ENCODE results near the gene TBXAS1. TPM values are rescaled to one million over a fixed set of nuclear protein-coding genes. Genes with fewer than 3 reads are reported as not detected.
"Not testable (repeated sequence)": the region's sequence is repeated elsewhere in the genome, so short reads cannot be mapped to it uniquely, and the experiment has no call there.

The TBXAS1 gene
- total RNA-seq, 1 experiment from 2014 or later = 2.3 TPM

- H3K36me3 Mint-ChIP-seq; DNase-seq (ENCODE audit: low spot score); POLR2A ChIA-PET; H3K27ac Mint-ChIP-seq; H3K4me1 Mint-ChIP-seq; H3K4me3 Mint-ChIP-seq; ATAC-seq; H3K27me3 Mint-ChIP-seq (ENCODE audit: low read depth); H3K9me3 Mint-ChIP-seq: not testable (repeated sequence)
- CTCF ChIA-PET = interaction anchor here (1.0 kb wide), 1 partner anchor 11 kb away, joined by 3 read pairs; no protein-coding TSS in a partner anchor
These were observed 100.2 kb downstream of the TBXAS1 start for GRCh38 chr7:139929221-139929620.

- Mint-ChIP-seq H3K4me1 (no peaks in the 10 kb centered on the region), H3K9me3 (no peaks in the 10 kb centered on the region), H3K27me3 (ENCODE audit: low read depth) (no peaks in the 10 kb centered on the region), H3K4me3 (no peak overlapping the region), H3K36me3 (no peaks in the 10 kb centered on the region), H3K27ac (no peak overlapping the region)
- POLR2A ChIA-PET = no interaction called here
- no peak for ATAC-seq
- CTCF ChIA-PET = no interaction called here
- DNase-seq (ENCODE audit: low spot score) = no peak
- TF ChIP-seq CBFB (CRISPR knock-in tag; IDR thresholded peaks at IDR 0.05; ENCODE audit: low read depth) (no peak), SMAD4 (CRISPR knock-in tag; IDR thresholded peaks at IDR 0.05) (no peak), TEAD1 (CRISPR knock-in tag; IDR thresholded peaks at IDR 0.05) (no peak), ZNF281 (CRISPR knock-in tag; IDR thresholded peaks at IDR 0.05) (no peak)
These were observed 101.4 kb downstream of the TBXAS1 start for GRCh38 chr7:139930286-139930965.

GRCh38 chr7:139931190-139931934 is 102.3 kb downstream of the TBXAS1 start:
- Mint-ChIP-seq H3K4me1 (peaks cover 5% of the 10 kb centered on the region), H3K4me3 (no peak overlapping the region), H3K36me3 (no peaks in the 10 kb centered on the region), H3K27ac (no peak overlapping the region), H3K9me3 (no peaks in the 10 kb centered on the region), H3K27me3 (ENCODE audit: low read depth) (no peaks in the 10 kb centered on the region)
- ChIA-PET CTCF (no interaction called here), POLR2A (no interaction called here)
- ATAC-seq = no peak
- DNase-seq (ENCODE audit: low spot score) = no peak
- TF ChIP-seq SOX15 (CRISPR knock-in tag; IDR thresholded peaks at IDR 0.05) (no peak), ATF6 (CRISPR knock-in tag; IDR thresholded peaks at IDR 0.05) (no peak), ZNF396 (CRISPR knock-in tag; IDR thresholded peaks at IDR 0.05; ENCODE audit: borderline replicate concordance) (no peak), AR (CRISPR knock-in tag; IDR thresholded peaks at IDR 0.05) (no peak), ZNF671 (CRISPR knock-in tag; IDR thresholded peaks at IDR 0.05) (no peak), GTF2I (CRISPR knock-in tag; conservative IDR thresholded peaks at IDR 0.05) (no peak), CREB1 (CRISPR knock-in tag; IDR thresholded peaks at IDR 0.05) (no peak), MXD4 (CRISPR knock-in tag; IDR thresholded peaks at IDR 0.05; ENCODE audit: borderline replicate concordance) (no peak), NR1H2 (CRISPR knock-in tag; IDR thresholded peaks at IDR 0.05) (no peak), ZNF232 (CRISPR knock-in tag; IDR thresholded peaks at IDR 0.05) (no peak), CBFB (CRISPR knock-in tag; IDR thresholded peaks at IDR 0.05; ENCODE audit: low read depth) (no peak), ZNF416 (CRISPR knock-in tag; IDR thresholded peaks at IDR 0.05) (no peak), TP53 (CRISPR knock-in tag; IDR thresholded peaks at IDR 0.05) (no peak)
- TF ChIP-seq, protein P1, sequence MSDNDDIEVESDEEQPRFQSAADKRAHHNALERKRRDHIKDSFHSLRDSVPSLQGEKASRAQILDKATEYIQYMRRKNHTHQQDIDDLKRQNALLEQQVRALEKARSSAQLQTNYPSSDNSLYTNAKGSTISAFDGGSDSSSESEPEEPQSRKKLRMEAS (CRISPR knock-in tag; IDR thresholded peaks at IDR 0.05) = no peak
- TF ChIP-seq, protein P2, sequence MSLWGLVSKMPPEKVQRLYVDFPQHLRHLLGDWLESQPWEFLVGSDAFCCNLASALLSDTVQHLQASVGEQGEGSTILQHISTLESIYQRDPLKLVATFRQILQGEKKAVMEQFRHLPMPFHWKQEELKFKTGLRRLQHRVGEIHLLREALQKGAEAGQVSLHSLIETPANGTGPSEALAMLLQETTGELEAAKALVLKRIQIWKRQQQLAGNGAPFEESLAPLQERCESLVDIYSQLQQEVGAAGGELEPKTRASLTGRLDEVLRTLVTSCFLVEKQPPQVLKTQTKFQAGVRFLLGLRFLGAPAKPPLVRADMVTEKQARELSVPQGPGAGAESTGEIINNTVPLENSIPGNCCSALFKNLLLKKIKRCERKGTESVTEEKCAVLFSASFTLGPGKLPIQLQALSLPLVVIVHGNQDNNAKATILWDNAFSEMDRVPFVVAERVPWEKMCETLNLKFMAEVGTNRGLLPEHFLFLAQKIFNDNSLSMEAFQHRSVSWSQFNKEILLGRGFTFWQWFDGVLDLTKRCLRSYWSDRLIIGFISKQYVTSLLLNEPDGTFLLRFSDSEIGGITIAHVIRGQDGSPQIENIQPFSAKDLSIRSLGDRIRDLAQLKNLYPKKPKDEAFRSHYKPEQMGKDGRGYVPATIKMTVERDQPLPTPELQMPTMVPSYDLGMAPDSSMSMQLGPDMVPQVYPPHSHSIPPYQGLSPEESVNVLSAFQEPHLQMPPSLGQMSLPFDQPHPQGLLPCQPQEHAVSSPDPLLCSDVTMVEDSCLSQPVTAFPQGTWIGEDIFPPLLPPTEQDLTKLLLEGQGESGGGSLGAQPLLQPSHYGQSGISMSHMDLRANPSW (CRISPR knock-in tag; conservative IDR thresholded peaks at IDR 0.05; ENCODE audit: low read depth) = no peak
- TF ChIP-seq, protein P3, sequence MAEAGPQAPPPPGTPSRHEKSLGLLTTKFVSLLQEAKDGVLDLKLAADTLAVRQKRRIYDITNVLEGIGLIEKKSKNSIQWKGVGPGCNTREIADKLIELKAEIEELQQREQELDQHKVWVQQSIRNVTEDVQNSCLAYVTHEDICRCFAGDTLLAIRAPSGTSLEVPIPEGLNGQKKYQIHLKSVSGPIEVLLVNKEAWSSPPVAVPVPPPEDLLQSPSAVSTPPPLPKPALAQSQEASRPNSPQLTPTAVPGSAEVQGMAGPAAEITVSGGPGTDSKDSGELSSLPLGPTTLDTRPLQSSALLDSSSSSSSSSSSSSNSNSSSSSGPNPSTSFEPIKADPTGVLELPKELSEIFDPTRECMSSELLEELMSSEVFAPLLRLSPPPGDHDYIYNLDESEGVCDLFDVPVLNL (CRISPR knock-in tag; IDR thresholded peaks at IDR 0.05; ENCODE audit: borderline replicate concordance, low read depth) = no peak

All from WTC11 (cell line).